Astrocyte of the spinal cord (primary cell): ENCODE data around the gene WIPF2.
A peak's percentile ranks its signal among the peaks of the same experiment; 100 is the strongest.
"Not testable (repeated sequence)": the region's sequence is repeated elsewhere in the genome, so short reads cannot be mapped to it uniquely, and the experiment has no call there.

Source experiments
- DNase-seq: peaks from one replicate; pipeline ENCODE4 v3.0.0; 2011; ENCODE audit warnings: low read depth, low spot score
- H3K4me3 ChIP-seq: 2 replicates; pipeline ENCODE4 v1.5.1; 2011; ENCODE audit warnings: low read depth, mild to moderate bottlenecking, low read length, moderate library complexity
- CTCF ChIP-seq: IDR thresholded peaks from 2 replicates; pipeline ENCODE4 v1.5.1; 2012; ENCODE audit warnings: low read depth, mild to moderate bottlenecking, low read length, inconsistent platforms
- in situ Hi-C: cut with HindIII; loops from 2 replicates; pipeline ENCODE4 v1.10.0; 2017; ENCODE audit warnings: low sequenced_read_pairs

The WIPF2 gene

GRCh38 chr17:40190197-40191021 is 28.7 kb upstream of the WIPF2 start:
- DNase-seq, result no peak
- in situ Hi-C loops, result loop anchor here (25.0 kb wide), 2 partner anchors 97 to 128 kb away; partner anchors contain the start of genes CDC6, MED24 and THRA
- TF ChIP-seq CTCF, result peak; percentile 40
- no peak overlapping the region for H3K4me3 ChIP-seq

GRCh38 chr17:40191237-40192208 is 27.6 kb upstream of the WIPF2 start:
- TF ChIP-seq CTCF, result peak; percentile 85
- peak overlapping the region; percentile 46 for H3K4me3 ChIP-seq
- in situ Hi-C loops, result loop anchor here (25.0 kb wide), 2 partner anchors 96 to 129 kb away; partner anchors contain the start of genes CDC6, MED24 and THRA
- DNase-seq, result peak; percentile 78

- DNase-seq, result no peak
- in situ Hi-C loops, result loop anchor here (25.0 kb wide), 2 partner anchors 94 to 131 kb away; partner anchors contain the start of genes CDC6, MED24 and THRA
- no peak for TF ChIP-seq CTCF
Observed at GRCh38 chr17:40192961-40193360, 26.1 kb upstream of the WIPF2 start.

GRCh38 chr17:40194821-40195220 is 24.3 kb upstream of the WIPF2 start:
- no peak for DNase-seq
- no peak overlapping the region for H3K4me3 ChIP-seq
- in situ Hi-C loops, result loop anchor here (25.0 kb wide), 2 partner anchors 92 to 133 kb away; partner anchors contain the start of genes CDC6, MED24 and THRA
- TF ChIP-seq CTCF, result no peak

More at GRCh38 chr17:40192961-40193360, 26.1 kb upstream of the WIPF2 start:
- no peak overlapping the region for H3K4me3 ChIP-seq

GRCh38 chr17:40197550-40197949 is 21.6 kb upstream of the WIPF2 start:
- no peak overlapping the region for H3K4me3 ChIP-seq
- no peak for DNase-seq
- no peak for TF ChIP-seq CTCF
- in situ Hi-C loops, result loop anchor here (25.0 kb wide), 2 partner anchors 90 to 135 kb away; partner anchors contain the start of genes CDC6, MED24 and THRA

GRCh38 chr17:40197965-40198456 is 21.1 kb upstream of the WIPF2 start:
- in situ Hi-C loops, result loop anchor here (25.0 kb wide), 2 partner anchors 89 to 136 kb away; partner anchors contain the start of genes CDC6, MED24 and THRA
- DNase-seq, result not testable (repeated sequence)

More at GRCh38 chr17:40197965-40198456, 21.1 kb upstream of the WIPF2 start:
- H3K4me3 ChIP-seq, result not testable (repeated sequence)
